GF-D8 (cell line): ENCODE measurements around the gene STAB1.
"Not testable (repeated sequence)": the region's sequence is repeated elsewhere in the genome, so short reads cannot be mapped to it uniquely, and the experiment has no call there.

Experiments used
- DNase-seq: peaks from one replicate; lab custom pipeline; 2025; lab: John Stamatoyannopoulos, UW

STAB1 gene

GRCh38 chr3:52523386-52524257 is 28.5 kb downstream of the STAB1 start:
- no peak for DNase-seq

- DNase-seq: no peak
Observed at GRCh38 chr3:52524258-52524751, 29.2 kb downstream of the STAB1 start.

- no peak for DNase-seq
Observed at GRCh38 chr3:52524752-52525679, 29.9 kb downstream of the STAB1 start.

- DNase-seq: no peak
Observed at GRCh38 chr3:52525680-52526561, 30.8 kb downstream of the STAB1 start.

GRCh38 chr3:52526671-52527038 is 31.5 kb downstream of the STAB1 start:
- DNase-seq: not testable (repeated sequence)

- no peak for DNase-seq
Observed at GRCh38 chr3:52527039-52527731, 32.0 kb downstream of the STAB1 start.

GRCh38 chr3:52527732-52528585 is 32.8 kb downstream of the STAB1 start:
- no peak for DNase-seq

- no peak for DNase-seq
Observed at GRCh38 chr3:52528586-52529375, 33.6 kb downstream of the STAB1 start.

GRCh38 chr3:52529376-52530333 is 34.5 kb downstream of the STAB1 start:
- DNase-seq: peak; percentile 15

GRCh38 chr3:52530918-52531826 is 36.0 kb downstream of the STAB1 start:
- DNase-seq: no peak

- no peak for DNase-seq
Observed at GRCh38 chr3:52531860-52532516, 36.9 kb downstream of the STAB1 start.

GRCh38 chr3:52532517-52532837 is 37.3 kb downstream of the STAB1 start:
- DNase-seq: no peak

- DNase-seq: no peak
Observed at GRCh38 chr3:52532838-52533622, 37.9 kb downstream of the STAB1 start.

- DNase-seq: no peak
Observed at GRCh38 chr3:52533623-52534280, 38.6 kb downstream of the STAB1 start, which contains the start of gene NT5DC2. Gene NT5DC2 (minus strand): TSS chr3:52533857. CDS start chr3:52533737, 120 bp downstream.
